ENCODE data around the gene BMX.

The BMX gene

GRCh38 chrX:15505101-15505500, 4.5 kb downstream of the BMX start:
- intact Hi-C loops (cut with DNase I; ENCODE audit: low total_unique reads), result no loop called here
- Histone ChIP-seq H3K27me3 (no peaks in the 10 kb centered on the region), H3K9me3 (no peaks in the 10 kb centered on the region), H3K36me3 (no peaks in the 10 kb centered on the region), H3K4me1 (no peaks in the 10 kb centered on the region), H3K4me3 (no peak overlapping the region), H3K27ac (no peak overlapping the region)
- TF ChIP-seq, protein P1, sequence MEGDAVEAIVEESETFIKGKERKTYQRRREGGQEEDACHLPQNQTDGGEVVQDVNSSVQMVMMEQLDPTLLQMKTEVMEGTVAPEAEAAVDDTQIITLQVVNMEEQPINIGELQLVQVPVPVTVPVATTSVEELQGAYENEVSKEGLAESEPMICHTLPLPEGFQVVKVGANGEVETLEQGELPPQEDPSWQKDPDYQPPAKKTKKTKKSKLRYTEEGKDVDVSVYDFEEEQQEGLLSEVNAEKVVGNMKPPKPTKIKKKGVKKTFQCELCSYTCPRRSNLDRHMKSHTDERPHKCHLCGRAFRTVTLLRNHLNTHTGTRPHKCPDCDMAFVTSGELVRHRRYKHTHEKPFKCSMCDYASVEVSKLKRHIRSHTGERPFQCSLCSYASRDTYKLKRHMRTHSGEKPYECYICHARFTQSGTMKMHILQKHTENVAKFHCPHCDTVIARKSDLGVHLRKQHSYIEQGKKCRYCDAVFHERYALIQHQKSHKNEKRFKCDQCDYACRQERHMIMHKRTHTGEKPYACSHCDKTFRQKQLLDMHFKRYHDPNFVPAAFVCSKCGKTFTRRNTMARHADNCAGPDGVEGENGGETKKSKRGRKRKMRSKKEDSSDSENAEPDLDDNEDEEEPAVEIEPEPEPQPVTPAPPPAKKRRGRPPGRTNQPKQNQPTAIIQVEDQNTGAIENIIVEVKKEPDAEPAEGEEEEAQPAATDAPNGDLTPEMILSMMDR (IDR thresholded peaks at IDR 0.05), result no peak
- DNase-seq, result no peak

GRCh38 chrX:15507005-15507404, 6.4 kb downstream of the BMX start:
- Histone ChIP-seq H3K4me1 (no peaks in the 10 kb centered on the region), H3K27ac (no peak overlapping the region), H3K36me3 (no peaks in the 10 kb centered on the region), H3K4me3 (no peak overlapping the region), H3K9me3 (no peaks in the 10 kb centered on the region), H3K27me3 (no peaks in the 10 kb centered on the region)
- TF ChIP-seq, protein P1 (IDR thresholded peaks at IDR 0.05), result no peak
- DNase-seq, result no peak
- intact Hi-C loops (cut with DNase I; ENCODE audit: low total_unique reads), result no loop called here

DNA sequence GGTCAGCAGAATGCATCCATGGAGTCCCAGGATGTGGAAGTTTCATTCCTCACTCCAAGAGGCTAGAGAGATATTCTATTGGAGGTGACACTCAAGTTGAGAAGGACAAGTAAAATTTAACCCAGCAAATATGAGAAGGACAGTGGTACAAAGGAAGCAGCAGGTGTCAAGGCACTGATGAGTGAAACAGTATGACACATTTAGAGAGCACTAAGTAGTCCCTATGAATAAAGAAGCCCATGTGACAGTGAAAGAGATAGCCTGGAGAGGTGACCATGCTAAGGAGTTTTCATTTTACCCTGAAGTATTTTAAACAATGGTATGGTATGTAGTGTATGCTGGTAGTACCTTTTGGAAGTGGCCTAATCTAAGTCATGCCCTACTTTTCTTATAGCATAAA, 9.2 kb downstream of the BMX start:
- H3K27me3 ChIP-seq, result no peaks in the 10 kb centered on the region
- no peak for DNase-seq
- intact Hi-C loops (cut with DNase I; ENCODE audit: low total_unique reads), result no loop called here

DNA sequence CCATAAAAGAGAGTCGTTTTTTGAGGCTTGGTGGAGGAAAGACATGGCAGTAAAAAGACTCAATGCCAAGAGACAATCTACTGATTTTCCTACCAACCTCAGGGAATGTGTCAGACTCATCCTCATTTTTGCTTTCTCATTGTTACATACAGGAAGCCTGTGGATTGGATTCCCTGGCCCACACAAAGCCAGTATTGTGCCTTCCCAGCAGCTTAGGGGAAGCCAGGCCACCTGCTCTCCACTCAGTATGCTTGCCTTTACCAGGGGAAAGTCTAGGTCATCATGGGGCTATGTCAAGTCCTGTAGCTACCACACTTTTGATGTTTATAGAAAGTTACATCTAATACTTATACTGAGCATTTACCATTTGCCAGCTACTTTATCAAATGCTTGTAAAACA, 11.0 kb downstream of the BMX start:
- intact Hi-C loops (cut with DNase I; ENCODE audit: low total_unique reads), result no loop called here
- DNase-seq, result no peak
- H3K9me3 ChIP-seq, result no peaks in the 10 kb centered on the region

More for the DNA sequence above, 9.2 kb downstream of the BMX start:
- TF ChIP-seq, protein P1 (IDR thresholded peaks at IDR 0.05), result no peak
- Histone ChIP-seq H3K4me3 (no peak overlapping the region), H3K9me3 (no peaks in the 10 kb centered on the region), H3K4me1 (no peaks in the 10 kb centered on the region), H3K27ac (no peak overlapping the region), H3K36me3 (no peaks in the 10 kb centered on the region)

GRCh38 chrX:15512401-15512965, 11.9 kb downstream of the BMX start:
- no peaks in the 10 kb centered on the region for H3K36me3 ChIP-seq
- TF ChIP-seq, protein P1 (IDR thresholded peaks at IDR 0.05), result no peak
- intact Hi-C loops (cut with DNase I; ENCODE audit: low total_unique reads), result no loop called here
- DNase-seq, result no peak
- H3K9me3 ChIP-seq, result no peaks in the 10 kb centered on the region
- no peaks in the 10 kb centered on the region for H3K4me1 ChIP-seq
- no peaks in the 10 kb centered on the region for H3K27me3 ChIP-seq
- H3K4me3 ChIP-seq, result no peak overlapping the region
- H3K27ac ChIP-seq, result no peak overlapping the region

More for the DNA sequence above, 11.0 kb downstream of the BMX start:
- H3K4me3 ChIP-seq, result no peak overlapping the region
- H3K4me1 ChIP-seq, result no peaks in the 10 kb centered on the region
- H3K36me3 ChIP-seq, result no peaks in the 10 kb centered on the region
- TF ChIP-seq, protein P1 (IDR thresholded peaks at IDR 0.05), result no peak
- H3K27ac ChIP-seq, result no peak overlapping the region
- no peaks in the 10 kb centered on the region for H3K27me3 ChIP-seq

DNA sequence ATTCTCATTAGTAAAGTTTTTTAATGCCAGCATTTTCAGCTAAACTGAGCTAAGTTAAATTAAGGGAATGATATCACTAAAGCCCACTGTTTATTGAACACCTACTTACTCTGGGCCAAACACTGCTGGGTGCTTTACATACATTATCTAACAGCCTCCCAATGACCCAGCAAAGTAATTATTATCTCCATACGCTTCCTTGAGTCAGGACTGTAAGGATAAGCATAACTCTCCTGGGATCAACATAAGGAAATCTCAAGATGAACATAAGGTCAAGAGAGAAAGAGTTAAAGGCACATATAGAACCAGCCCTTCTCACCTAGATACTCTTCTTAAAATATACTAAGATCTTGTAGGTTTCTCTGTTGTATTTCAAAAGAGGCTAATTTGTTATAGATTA, 13.7 kb downstream of the BMX start:
- intact Hi-C loops (cut with DNase I; ENCODE audit: low total_unique reads), result no loop called here
- Histone ChIP-seq H3K27ac (no peak overlapping the region), H3K4me1 (no peaks in the 10 kb centered on the region), H3K4me3 (no peak overlapping the region), H3K9me3 (no peaks in the 10 kb centered on the region), H3K27me3 (no peaks in the 10 kb centered on the region), H3K36me3 (no peaks in the 10 kb centered on the region)
- DNase-seq, result no peak
- TF ChIP-seq, protein P1 (IDR thresholded peaks at IDR 0.05), result no peak
